K562 treated with DMSO at 1 percent for 12 hours (cell line): Measurements from ENCODE around the gene APOBEC3H. TPM values are rescaled to one million over a fixed set of nuclear protein-coding genes. Genes with fewer than 3 reads are reported as not detected.

ENCODE experiments used
- total RNA-seq: library from RNA; unstranded; fragments of 300-600 nt; gene quantifications from 2 replicates; pipeline ENCODE4 v1.2.3, GENCODE V29; 2022; ENCODE audit not compliant: insufficient read depth

APOBEC3H gene
- not detected in 2 replicates for total RNA-seq

GRCh38 chr22:39097098-39098020, at the start of gene APOBEC3H:
TSS of gene APOBEC3H (plus strand) at chr22:39097244. CDS start at chr22:39100279, 3,035 bp downstream.

GRCh38 chr22:39077026-39077840, 19.8 kb upstream of the APOBEC3H start, which contains the start of gene APOBEC3G:
TSS of gene APOBEC3G (plus strand) at chr22:39077275. CDS start at chr22:39077362, 87 bp downstream.

GRCh38 chr22:39152511-39153219, 55.6 kb downstream of the APOBEC3H start, which contains the start of gene CBX7:
TSS of gene CBX7 (minus strand) at chr22:39152680. CDS start at chr22:39152444, 236 bp downstream.

Other genes with a start within 250 kb of the APOBEC3H start
- gene CBX6, start 225.0 kb upstream of the APOBEC3H start, total RNA-seq, result 6.4 and 11.5 TPM in 2 replicates
- gene APOBEC3A, start 139.6 kb upstream of the APOBEC3H start, total RNA-seq, result not detected in 2 replicates
- gene APOBEC3B, start 114.9 kb upstream of the APOBEC3H start, total RNA-seq, result 47.6 and 70.1 TPM in 2 replicates
- 47.3 and 54.5 TPM in 2 replicates for gene APOBEC3C, start 83.0 kb upstream of the APOBEC3H start, total RNA-seq
- 2.7 and 11.2 TPM in 2 replicates for gene APOBEC3D, start 76.1 kb upstream of the APOBEC3H start, total RNA-seq
- gene APOBEC3F, start 56.4 kb upstream of the APOBEC3H start, total RNA-seq, result 0.78 and 4.2 TPM in 2 replicates
- 7.4 and 11.1 TPM in 2 replicates for gene APOBEC3G, start 20.0 kb upstream of the APOBEC3H start, total RNA-seq
- gene CBX7, start 55.4 kb downstream of the APOBEC3H start, total RNA-seq, result 5.1 and 7.3 TPM in 2 replicates
- 0.16 TPM in 1 of 2 replicates, not detected in the other for gene PDGFB, start 147.7 kb downstream of the APOBEC3H start, total RNA-seq
- 3,946 and 4,438 TPM in 2 replicates for gene RPL3, start 222.4 kb downstream of the APOBEC3H start, total RNA-seq